B cell (primary cell): ENCODE measurements around the gene PYURF. TPM values are rescaled to one million over a fixed set of nuclear protein-coding genes. Genes with fewer than 3 reads are reported as not detected.
"Not testable (repeated sequence)": the region's sequence is repeated elsewhere in the genome, so short reads cannot be mapped to it uniquely, and the experiment has no call there.

Experiments
- ATAC-seq: fragments of 200-7000 bp; cut with Tn5 transposase; one replicate; pipeline ENCODE4 v1.10.0; 2021; ENCODE audit warnings: low read depth, mild to moderate bottlenecking, moderate number of reproducible peaks, moderate library complexity
- CTCF ChIA-PET: fragments of 350-600 bp; sonication (Branson Sonifier 250); formaldehyde crosslinking; loops from one replicate; lab custom pipeline; 2021; ENCODE audit warnings: antibody characterized with exemption, inconsistent platforms; lab: Charles Lee
- POLR2A ChIA-PET: fragments of 350-600 bp; sonication (Branson Sonifier 250); formaldehyde crosslinking; loops from one replicate; lab custom pipeline; 2021; ENCODE audit warnings: antibody characterized with exemption; lab: Charles Lee
- DNase-seq: peaks from one replicate; pipeline ENCODE4 v3.0.0; 2013
- H2AFZ ChIP-seq: 2 replicates; pipeline ENCODE4 v1.6.1; 2012; ENCODE audit warnings: mild to moderate bottlenecking, low read depth, low read length; ENCODE audit not compliant: insufficient read depth, poor library complexity, severe bottlenecking
- H3K27ac ChIP-seq, 2 donors: 1 replicate in 1 of 2; 2 replicates in 1 of 2; pipeline ENCODE4 v1.5.1; 2012 to 2013; ENCODE audit warnings: low read length in 2 of 2, mild to moderate bottlenecking in 2 of 2, moderate library complexity in 1 of 2
- H3K27me3 ChIP-seq, 4 experiments: fragments of 200-600 bp in 1 of 4; sonication (generic) in 1 of 4; replicated peaks in 1 of 4; 1 replicate in 2 of 4; 2 replicates in 2 of 4; pipeline versions ENCODE4 v1.6.1 to v1.7.0; 2013 to 2016; ENCODE audit warnings: low read length in 3 of 4, mild to moderate bottlenecking in 2 of 4, mixed read lengths in 1 of 4, moderate library complexity in 1 of 4; ENCODE audit not compliant: insufficient read depth in 4 of 4, control insufficient read depth in 3 of 4; ENCODE audit errors: control extremely low read depth in 1 of 4
- H3K36me3 ChIP-seq, 2 experiments: replicated peaks in 1 of 2; 1 replicate in 1 of 2; 2 replicates in 1 of 2; pipeline versions ENCODE4 v1.6.1 to v1.7.1; 2013; ENCODE audit warnings: low read length in 1 of 2; ENCODE audit not compliant: insufficient read depth in 2 of 2, control insufficient read depth in 1 of 2; ENCODE audit errors: control extremely low read depth in 1 of 2, extremely low read depth in 1 of 2
- H3K4me1 ChIP-seq, 2 donors: fragments of 200-600 bp in 1 of 2; sonication (generic) in 1 of 2; 1 replicate in 1 of 2; 2 replicates in 1 of 2; pipeline versions ENCODE4 v1.5.1 to v1.6.1; 2013 to 2017; ENCODE audit warnings: low read length in 2 of 2; ENCODE audit not compliant: control insufficient read depth in 2 of 2, insufficient read depth in 2 of 2
- H3K4me2 ChIP-seq: replicated peaks from 2 replicates; pipeline ENCODE3; 2012; ENCODE audit warnings: mild to moderate bottlenecking, low read depth, low read length; ENCODE audit not compliant: poor library complexity, severe bottlenecking
- H3K4me3 ChIP-seq, 5 experiments: fragments of 200-600 bp in 1 of 5; sonication (generic) in 1 of 5; 1 replicate in 3 of 5; 2 replicates in 2 of 5; pipeline versions ENCODE4 v1.5.1 to v1.7.0; 2011 to 2016; ENCODE audit warnings: low read length in 4 of 5, mild to moderate bottlenecking in 4 of 5, low read depth in 2 of 5, control low read depth in 1 of 5, moderate library complexity in 1 of 5; ENCODE audit not compliant: insufficient read depth in 1 of 5; ENCODE audit errors: control extremely low read depth in 1 of 5, extremely low read depth in 1 of 5
- H3K79me2 ChIP-seq: fragments of 200-600 bp; sonication (generic); one replicate; pipeline ENCODE4 v1.6.0; 2016; ENCODE audit warnings: low read length; ENCODE audit not compliant: control insufficient read depth, insufficient read depth
- H3K9ac ChIP-seq: fragments of 200-600 bp; sonication (generic); 2 replicates; pipeline ENCODE4 v1.6.1; 2017; ENCODE audit warnings: mild to moderate bottlenecking, low read length, moderate library complexity
- H3K9me3 ChIP-seq, 3 donors: one replicate each; pipeline versions ENCODE4 v1.6.1 to v1.7.1; 2013; ENCODE audit warnings: low read length in 2 of 3; ENCODE audit not compliant: control insufficient read depth in 2 of 3, insufficient read depth in 1 of 3; ENCODE audit errors: control extremely low read depth in 1 of 3
- H4K20me1 ChIP-seq: 2 replicates; pipeline ENCODE4 v1.6.0; 2012; ENCODE audit warnings: mild to moderate bottlenecking, low read length; ENCODE audit not compliant: insufficient read depth, control insufficient read depth, poor library complexity, severe bottlenecking
- H3K27ac Mint-ChIP-seq: one replicate; pipeline ENCODE4 v1.8.0; 2021; ENCODE audit warnings: mixed read lengths
- H3K27me3 Mint-ChIP-seq: one replicate; pipeline ENCODE4 v1.8.0; 2021; ENCODE audit warnings: mixed read lengths
- H3K4me1 Mint-ChIP-seq: one replicate; pipeline ENCODE4 v1.8.0; 2021; ENCODE audit warnings: mixed read lengths
- H3K4me3 Mint-ChIP-seq: one replicate; pipeline ENCODE4 v1.8.0; 2021; ENCODE audit warnings: mixed read lengths
- H3K9me3 Mint-ChIP-seq: one replicate; pipeline ENCODE4 v1.8.0; 2022; ENCODE audit warnings: mixed read lengths; ENCODE audit not compliant: insufficient read depth
- CTCF ChIP-seq: fragments of 200-600 bp; IDR thresholded peaks from one replicate; pipeline ENCODE4 v1.8.0; 2022; ENCODE audit warnings: antibody characterized with exemption, mild to moderate bottlenecking
- EZH2 ChIP-seq: IDR thresholded peaks from 2 replicates; pipeline ENCODE4 v1.6.1; 2012; ENCODE audit warnings: borderline replicate concordance, low read depth, mild to moderate bottlenecking, moderate library complexity, low read length; ENCODE audit not compliant: insufficient read depth, poor library complexity, severe bottlenecking
- WGBS: methylation state at CpG from one replicate; pipeline ENCODE4 v1.1.5; 2013; ENCODE audit warnings: missing lambda C conversion rate; ENCODE audit not compliant: insufficient coverage; 5-methylcytosine and 5-hydroxymethylcytosine counted together
- intact Hi-C: fragments of 100-400 bp; cut with micrococcal nuclease; formaldehyde crosslinking; loops from one replicate; pipeline ENCODE4 v1.10.0; 2022
- polyA plus RNA-seq: library from polyadenylated mRNA; depleted of rRNA; stranded (reverse); fragments of >200 nt; gene quantifications from 2 replicates; pipeline ENCODE4 v1.2.3, GENCODE V29; 2012
- total RNA-seq, 2 donors: library from RNA; stranded (reverse); fragments of 120-200 nt in 1 of 2; gene quantifications; 1 replicate in 1 of 2; 2 replicates in 1 of 2; pipeline versions ENCODE4 v1.2.3 to v1.2.4, GENCODE V29; 2013 to 2022

The PYURF gene
- total and polyA plus RNA-seq, 2 donors (not counting 1 experiment from before 2014, with no cell fraction given) = 14.9 to 38.1 TPM

DNA sequence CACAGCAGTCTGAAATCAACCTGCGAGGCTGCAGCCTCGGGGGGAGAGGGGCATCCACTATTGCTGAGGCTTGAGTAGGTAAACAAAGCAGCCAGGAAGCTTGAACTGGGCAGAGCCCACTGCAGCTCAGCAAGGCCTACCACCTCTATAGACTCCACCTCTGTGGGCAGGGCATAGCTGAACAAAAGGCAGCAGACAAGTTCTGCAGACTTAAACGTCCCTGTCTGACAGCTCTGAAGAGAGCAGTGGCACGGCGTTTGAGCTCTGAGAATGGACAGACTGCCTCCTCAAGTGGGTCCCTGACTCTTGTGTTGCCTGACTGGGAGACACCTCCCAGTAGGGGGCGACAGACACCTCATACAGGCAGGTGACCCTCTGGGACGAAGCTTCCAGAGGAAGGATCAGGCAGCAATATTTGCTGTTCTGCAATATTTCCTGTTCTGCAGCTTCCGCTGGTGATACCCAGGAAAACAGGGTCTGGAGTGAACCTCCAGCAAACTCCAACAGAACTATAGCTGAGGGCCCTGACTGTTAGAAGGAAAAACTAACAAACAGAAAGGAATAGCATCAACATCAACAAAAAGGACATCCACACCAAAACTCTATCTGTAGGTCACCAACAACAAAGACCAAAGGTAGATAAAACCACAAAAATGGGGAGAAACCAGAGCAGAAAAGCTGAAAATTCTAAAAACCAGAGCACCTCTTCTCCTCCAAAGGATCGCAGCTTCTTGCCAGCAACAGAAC is 15.9 kb upstream of the PYURF start:
- H4K20me1 ChIP-seq, POLR2A ChIA-PET, H3K27me3 ChIP-seq, H3K4me1 ChIP-seq, H3K79me2 ChIP-seq, H3K9ac ChIP-seq, H3K27ac ChIP-seq, H3K36me3 ChIP-seq, H3K4me2 ChIP-seq, H3K4me3 Mint-ChIP-seq, H3K4me3 ChIP-seq, H3K4me1 Mint-ChIP-seq, H3K9me3 ChIP-seq, ATAC-seq, H3K9me3 Mint-ChIP-seq, H3K27ac Mint-ChIP-seq: not testable (repeated sequence)
- TF ChIP-seq CTCF = peak; percentile 78
- intact Hi-C loops = loop anchor here (1.0 kb wide), 1 partner anchor 485 kb away; no protein-coding TSS in a partner anchor
- WGBS = 6% methylated on average over 7 of the region's 9 CpGs
- DNase-seq = peak; percentile 62
- peak overlapping the region; percentile 38 for H2AFZ ChIP-seq
- peaks cover 12% of the 10 kb centered on the region for H3K27me3 Mint-ChIP-seq
- CTCF ChIA-PET = interaction anchor here (0.6 to 3.1 kb wide), 36 partner anchors 9 to 574 kb away, joined by 3 to 89 read pairs (median 4); partner anchors contain the start of genes HERC3, NAP1L5 and PYURF

- H3K27me3 Mint-ChIP-seq = peaks cover 12% of the 10 kb centered on the region
- H3K4me3 Mint-ChIP-seq = no peak overlapping the region
- H3K9me3 Mint-ChIP-seq = no peaks in the 10 kb centered on the region
- no peak overlapping the region for H3K27ac ChIP-seq
- H3K4me1 Mint-ChIP-seq = peaks cover 4% of the 10 kb centered on the region
- no peaks in the 10 kb centered on the region for H4K20me1 ChIP-seq
- no peak overlapping the region for H3K4me2 ChIP-seq
- no peak overlapping the region for H3K9ac ChIP-seq
- intact Hi-C loops = no loop called here
- no peak overlapping the region for H2AFZ ChIP-seq
- H3K4me3 ChIP-seq = no peak overlapping the region
- H3K4me1 ChIP-seq = peaks cover 0 to 4% of the 10 kb centered on the region in 2 donors
- no peak for DNase-seq
- TF ChIP-seq CTCF (no peak), EZH2 (no peak)
- ChIA-PET CTCF (interaction anchor here (0.7 to 2.0 kb wide), 4 partner anchors 8 to 486 kb away, joined by 3 to 8 read pairs (median 6); no protein-coding TSS in a partner anchor), POLR2A (no interaction called here)
- no peaks in the 10 kb centered on the region for H3K27me3 ChIP-seq
- no peak overlapping the region for H3K27ac Mint-ChIP-seq
- H3K9me3 ChIP-seq = no peaks in the 10 kb centered on the region
- WGBS = no CpG with 5 or more reads among the region's 1 CpG
- no peak for ATAC-seq
- no peaks in the 10 kb centered on the region for H3K79me2 ChIP-seq
- H3K36me3 ChIP-seq = no peaks in the 10 kb centered on the region
Observed at GRCh38 chr4:88537709-88538108, 14.1 kb upstream of the PYURF start.
